Esophagus squamous epithelium (tissue), 5 donors: ENCODE data around the gene MFAP4. TPM values are rescaled to one million over a fixed set of nuclear protein-coding genes. Genes with fewer than 3 reads are reported as not detected.
A peak's percentile ranks its signal among the peaks of the same experiment; 100 is the strongest.

Experiments
- DNase-seq: peaks from one replicate; lab custom pipeline; 2025; lab: John Stamatoyannopoulos, UW
- H3K27ac ChIP-seq, 4 donors: fragments of 200-600 bp; sonication (generic); one replicate each; pipeline ENCODE4 v1.5.1; 2016 to 2019; ENCODE audit warnings: mild to moderate bottlenecking in 1 of 4
- H3K27me3 ChIP-seq, 4 donors: fragments of 200-600 bp; sonication (generic); 1 replicate in 3 of 4; 2 replicates in 1 of 4; pipeline versions ENCODE4 v1.5.1 to v1.6.0; 2017 to 2021; ENCODE audit warnings: antibody characterized with exemption in 1 of 4
- H3K36me3 ChIP-seq, 3 donors: fragments of 200-600 bp; sonication (generic); one replicate each; pipeline ENCODE4 v1.5.1; 2016 to 2019
- H3K4me1 ChIP-seq, 3 donors: fragments of 200-600 bp; sonication (generic); one replicate each; pipeline ENCODE4 v1.5.1; 2017 to 2019
- H3K4me3 ChIP-seq, 4 donors: fragments of 200-600 bp; sonication (generic); 1 replicate in 3 of 4; 2 replicates in 1 of 4; pipeline ENCODE4 v1.5.1; 2016 to 2019; ENCODE audit warnings: mild to moderate bottlenecking in 2 of 4, moderate library complexity in 1 of 4
- H3K9me3 ChIP-seq, 3 donors: fragments of 200-600 bp; sonication (generic); one replicate each; pipeline ENCODE4 v1.5.1; 2016 to 2019
- CTCF ChIP-seq, 6 experiments: fragments of 450-650 bp in 4 of 6; fragments of 200-600 bp in 2 of 6; sonication (generic) in 2 of 6; IDR thresholded peaks; one replicate each; pipeline ENCODE4 v1.5.1; 2016 to 2019; ENCODE audit warnings: antibody characterized with exemption in 6 of 6, mild to moderate bottlenecking in 4 of 6, moderate library complexity in 4 of 6
- POLR2A ChIP-seq, 4 donors: fragments of 450-650 bp; IDR thresholded peaks; one replicate each; pipeline ENCODE4 v1.6.1; 2017; ENCODE audit warnings: antibody characterized with exemption in 4 of 4, mild to moderate bottlenecking in 4 of 4, moderate library complexity in 3 of 4
- WGBS, 2 donors: methylation state at CpG; one replicate each; pipeline ENCODE4 v1.1.5; 2018; 5-methylcytosine and 5-hydroxymethylcytosine counted together
- intact Hi-C: fragments of 100-400 bp; cut with DNase I; formaldehyde crosslinking; loops from one replicate; pipeline ENCODE4 v1.15.0; 2022
- total RNA-seq, 4 donors: library from RNA; depleted of rRNA; stranded (reverse); fragments of >200 nt; gene quantifications; one replicate each; pipeline ENCODE4 v1.1.0, GENCODE V29; 2016
- donor health status: DM: yes; HTN: yes; CAD: no.

Gene MFAP4
- total RNA-seq, 4 donors from 2014 or later: 4.3 to 365 (median 21.6) TPM

DNA sequence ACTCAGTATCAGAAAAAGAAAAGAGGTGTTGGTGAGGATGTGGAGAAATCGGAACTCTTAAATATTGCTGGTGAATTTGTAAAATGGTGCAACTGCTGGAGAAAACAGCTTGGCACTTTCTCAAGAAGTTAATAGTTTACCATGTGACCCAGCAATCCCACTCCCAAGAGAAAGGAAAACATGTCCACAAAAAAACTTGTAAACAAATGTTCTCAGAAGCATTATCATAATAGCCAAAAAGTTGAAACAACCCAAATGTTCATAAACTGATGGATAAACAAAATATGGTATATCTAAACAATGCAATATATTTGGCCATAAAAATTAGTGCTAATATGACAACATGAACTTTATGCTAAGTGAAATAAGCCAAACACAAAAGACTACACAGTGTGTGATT lies 11.3 kb downstream of the MFAP4 start:
- Histone ChIP-seq H3K9me3 (no peaks in the 10 kb centered on the region), H3K27me3 (no peaks in the 10 kb centered on the region), H3K27ac (no peak overlapping the region), H3K4me1 (peaks cover 12 to 57% (median 27%) of the 10 kb centered on the region in 3 donors), H3K36me3 (peaks cover 4 to 17% (median 9%) of the 10 kb centered on the region in 3 donors), H3K4me3 (no peak overlapping the region)
- 71 to 100% methylated on average over 1 of the region's 1 CpG for WGBS, 2 donors
- DNase-seq: no peak
- TF ChIP-seq CTCF (IDR thresholded peaks at IDR 0.05) (no peak), POLR2A (IDR thresholded peaks at IDR 0.05) (no peak)
- intact Hi-C loops: loop anchor here (5.0 kb wide), 1 partner anchor 72 kb away; no protein-coding TSS in a partner anchor

DNA sequence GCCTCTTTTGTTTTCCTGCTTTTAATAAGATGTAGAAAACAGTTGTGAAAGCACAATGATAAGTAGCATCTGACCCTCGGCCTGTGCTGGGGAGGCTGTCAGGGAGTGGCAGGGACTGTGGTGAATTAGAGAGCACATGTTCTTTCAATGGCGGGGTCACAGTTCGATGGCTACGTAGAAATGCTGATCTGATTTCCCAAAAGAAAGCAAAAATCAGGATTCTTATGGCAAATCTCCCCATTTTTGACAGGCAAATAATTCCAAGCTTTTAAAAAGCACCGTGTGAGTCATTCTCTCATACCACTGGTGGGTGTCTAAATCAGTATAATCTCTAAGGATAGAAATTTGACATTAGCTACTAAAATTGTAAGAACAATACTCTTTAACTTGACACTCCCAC lies 12.9 kb downstream of the MFAP4 start:
- Histone ChIP-seq H3K27me3 (no peaks in the 10 kb centered on the region), H3K27ac (peak overlapping the region in 1 of 4 donors; percentile 13), H3K4me3 (no peak overlapping the region), H3K9me3 (no peaks in the 10 kb centered on the region), H3K4me1 (peaks cover 6 to 55% (median 26%) of the 10 kb centered on the region in 3 donors), H3K36me3 (peaks cover 0 to under 1% (median 0%) of the 10 kb centered on the region in 3 donors)
- 85 to 88% methylated on average over 5 of the region's 5 CpGs for WGBS, 2 donors
- TF ChIP-seq POLR2A (IDR thresholded peaks at IDR 0.05): no peak
- no peak for TF ChIP-seq CTCF (IDR thresholded peaks at IDR 0.05)
- DNase-seq: no peak
- intact Hi-C loops: no loop called here

- H3K9me3 ChIP-seq: no peaks in the 10 kb centered on the region
- WGBS, 2 donors: 84 to 85% methylated on average over 7 of the region's 8 CpGs
- no peak overlapping the region for H3K27ac ChIP-seq
- TF ChIP-seq POLR2A (IDR thresholded peaks at IDR 0.05): no peak
- TF ChIP-seq CTCF (IDR thresholded peaks at IDR 0.05): no peak
- no peaks in the 10 kb centered on the region for H3K36me3 ChIP-seq
- no peak for DNase-seq
- H3K27me3 ChIP-seq: no peaks in the 10 kb centered on the region
- H3K4me1 ChIP-seq: peaks cover 0 to 50% (median 23%) of the 10 kb centered on the region in 3 donors
- no peak overlapping the region for H3K4me3 ChIP-seq
- intact Hi-C loops: no loop called here
Observed at GRCh38 chr17:19372866-19373504, 14.0 kb downstream of the MFAP4 start.

DNA sequence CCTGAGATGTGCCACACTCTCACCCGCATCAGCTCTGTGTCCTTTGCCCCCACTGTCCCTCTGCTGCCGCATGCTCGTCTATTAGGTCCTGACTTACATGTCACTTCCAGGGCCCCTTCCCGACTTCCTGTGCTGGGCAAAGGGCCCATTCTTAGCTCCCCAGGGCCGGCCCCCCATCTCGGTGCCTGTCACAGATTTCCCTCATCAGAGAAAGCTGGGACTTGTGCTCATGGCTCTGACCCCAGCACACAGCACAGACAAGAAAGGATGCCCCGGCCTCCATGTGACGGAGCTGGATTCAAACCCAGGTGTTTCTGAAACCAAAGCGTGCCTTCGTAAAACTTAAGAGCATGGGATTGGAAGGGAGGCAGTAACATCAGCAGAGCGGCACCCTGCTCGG lies 14.6 kb downstream of the MFAP4 start:
- 84 to 94% methylated on average over 10 of the region's 12 CpGs for WGBS, 2 donors
- Histone ChIP-seq H3K9me3 (no peaks in the 10 kb centered on the region), H3K27me3 (no peaks in the 10 kb centered on the region), H3K4me1 (peaks cover 0 to 50% (median 23%) of the 10 kb centered on the region in 3 donors), H3K4me3 (no peak overlapping the region), H3K36me3 (no peaks in the 10 kb centered on the region), H3K27ac (peak overlapping the region in 3 of 4 donors; percentile 28 to 59 (median 38))
- TF ChIP-seq CTCF (IDR thresholded peaks at IDR 0.05) (no peak), POLR2A (IDR thresholded peaks at IDR 0.05) (no peak)
- intact Hi-C loops: no loop called here
- no peak for DNase-seq

- Histone ChIP-seq H3K4me1 (peaks cover 0 to 45% (median 22%) of the 10 kb centered on the region in 3 donors), H3K4me3 (no peak overlapping the region), H3K27ac (peak overlapping the region in 3 of 4 donors; percentile 28 to 59 (median 38)), H3K36me3 (no peaks in the 10 kb centered on the region), H3K9me3 (no peaks in the 10 kb centered on the region), H3K27me3 (no peaks in the 10 kb centered on the region)
- intact Hi-C loops: no loop called here
- no peak for DNase-seq
- no peak for TF ChIP-seq CTCF (IDR thresholded peaks at IDR 0.05)
- TF ChIP-seq POLR2A (IDR thresholded peaks at IDR 0.05): no peak
- 81 to 88% methylated on average over 9 of the region's 9 CpGs for WGBS, 2 donors
Observed at GRCh38 chr17:19372011-19372370, 15.0 kb downstream of the MFAP4 start.
